ENCODE data around the gene RPLP1.

RPLP1 gene

GRCh38 chr15:69439623-69440022, 13.0 kb upstream of the RPLP1 start:
- peaks cover 92 to 94% of the 10 kb centered on the region in 2 experiments for H3K36me3 ChIP-seq (ENCODE audit: control insufficient read depth in 2 of 2, insufficient read depth in 1 of 2, low read length in 2 of 2)

GRCh38 chr15:69443032-69443611, 9.5 kb upstream of the RPLP1 start:
- peaks cover 93 to 98% of the 10 kb centered on the region in 2 experiments for H3K36me3 ChIP-seq (ENCODE audit: control insufficient read depth in 2 of 2, insufficient read depth in 1 of 2, low read length in 2 of 2)

More at GRCh38 chr15:69439623-69440022, 13.0 kb upstream of the RPLP1 start:
- ChIA-PET CTCF (interaction anchor here (0.5 to 2.2 kb wide), 2 partner anchors 12 to 867 kb away, joined by 3 to 7 read pairs; partner anchors contain the start of gene RPLP1), POLR2A (interaction anchor here (1.4 to 1.9 kb wide), 2 partner anchors 12 to 25 kb away, joined by 3 to 8 read pairs; partner anchors contain the start of gene RPLP1)
- no peak for TF ChIP-seq ZNF140 (tag by site-specific recombination; IDR thresholded peaks at IDR 0.05)
- no peak for TF ChIP-seq KLF8 (tag by site-specific recombination; IDR thresholded peaks at IDR 0.05)
- no peak for TF ChIP-seq EGR2 (tag by site-specific recombination; IDR thresholded peaks at IDR 0.05; ENCODE audit: low read depth)
- no peak for TF ChIP-seq ZNF169 (tag by site-specific recombination; IDR thresholded peaks at IDR 0.05)
- no peak for TF ChIP-seq GLIS2 (tag by site-specific recombination; IDR thresholded peaks at IDR 0.05)
- no peak for TF ChIP-seq ZNF830 (tag by site-specific recombination; IDR thresholded peaks at IDR 0.05; ENCODE audit: low read depth)
- no peak for TF ChIP-seq HOXA7 (CRISPR knock-in tag; IDR thresholded peaks at IDR 0.05; ENCODE audit: borderline replicate concordance)
- TF ChIP-seq PATZ1 (tag by site-specific recombination; IDR thresholded peaks at IDR 0.05) = no peak
- no peak for TF ChIP-seq ZNF341 (tag by site-specific recombination; IDR thresholded peaks at IDR 0.05; ENCODE audit: low read depth)
- Histone ChIP-seq H3K9me3 (ENCODE audit: control insufficient read depth, insufficient read depth, low read depth, low read length) (no peaks in the 10 kb centered on the region), H3K4me3 (ENCODE audit: low read depth, low read length) (no peak overlapping the region), H3K27ac (ENCODE audit: extremely low read depth, low read depth, low read length) (no peak overlapping the region), H3K4me1 (ENCODE audit: control insufficient read depth, insufficient read depth, low read length) (no peaks in the 10 kb centered on the region)

GRCh38 chr15:69444686-69445085, 7.9 kb upstream of the RPLP1 start:
- no peak overlapping the region for H3K27ac ChIP-seq (ENCODE audit: extremely low read depth, low read depth, low read length)
- peaks cover 87 to 98% of the 10 kb centered on the region in 2 experiments for H3K36me3 ChIP-seq (ENCODE audit: control insufficient read depth in 2 of 2, insufficient read depth in 1 of 2, low read length in 2 of 2)
- no peaks in the 10 kb centered on the region for H3K4me1 ChIP-seq (ENCODE audit: control insufficient read depth, insufficient read depth, low read length)
- no peaks in the 10 kb centered on the region for H3K9me3 ChIP-seq (ENCODE audit: control insufficient read depth, insufficient read depth, low read depth, low read length)
- POLR2A ChIA-PET = interaction anchor here (2.0 kb wide), 1 partner anchor 30 kb away, joined by 8 read pairs; the partner anchor contains the start of gene KIF23
- H3K4me3 ChIP-seq (ENCODE audit: low read depth, low read length) = no peak overlapping the region
- CTCF ChIA-PET = interaction anchor here (1.8 kb wide), 1 partner anchor 18 kb away, joined by 8 read pairs; no protein-coding TSS in a partner anchor
- TF ChIP-seq ZNF366 (tag by site-specific recombination; conservative IDR thresholded peaks at IDR 0.05) (no peak), ZFP37 (tag by site-specific recombination; IDR thresholded peaks at IDR 0.05) (no peak), GLIS1 (tag by site-specific recombination; IDR thresholded peaks at IDR 0.05) (no peak), YY2 (tag by site-specific recombination; IDR thresholded peaks at IDR 0.05) (no peak), FEZF1 (tag by site-specific recombination; IDR thresholded peaks at IDR 0.05) (no peak), PATZ1 (tag by site-specific recombination; IDR thresholded peaks at IDR 0.05) (no peak), ZNF133 (tag by site-specific recombination; IDR thresholded peaks at IDR 0.05) (no peak), ZNF112 (tag by site-specific recombination; IDR thresholded peaks at IDR 0.05) (no peak), ZNF449 (tag by site-specific recombination; IDR thresholded peaks at IDR 0.05) (no peak), INSM2 (tag by site-specific recombination; IDR thresholded peaks at IDR 0.05) (no peak)

More at GRCh38 chr15:69443032-69443611, 9.5 kb upstream of the RPLP1 start:
- Histone ChIP-seq H3K4me3 (ENCODE audit: low read depth, low read length) (no peak overlapping the region), H3K9me3 (ENCODE audit: control insufficient read depth, insufficient read depth, low read depth, low read length) (no peaks in the 10 kb centered on the region), H3K27ac (ENCODE audit: extremely low read depth, low read depth, low read length) (no peak overlapping the region), H3K4me1 (ENCODE audit: control insufficient read depth, insufficient read depth, low read length) (no peaks in the 10 kb centered on the region)
- ChIA-PET CTCF (interaction anchor here (1.1 kb wide), 1 partner anchor 11 kb away, joined by 3 read pairs; no protein-coding TSS in a partner anchor), POLR2A (interaction anchor here (0.6 to 1.0 kb wide), 3 partner anchors 9 to 95 kb away, joined by 3 to 4 read pairs (median 4); partner anchors contain the start of gene RPLP1)
- TF ChIP-seq ZNF121 (tag by site-specific recombination; IDR thresholded peaks at IDR 0.05) (no peak), MYNN (tag by site-specific recombination; IDR thresholded peaks at IDR 0.05; ENCODE audit: borderline replicate concordance) (no peak), ZNF169 (tag by site-specific recombination; IDR thresholded peaks at IDR 0.05) (no peak), ZBTB7A (tag by site-specific recombination; IDR thresholded peaks at IDR 0.05; ENCODE audit: low read depth) (no peak), ZNF362 (tag by site-specific recombination; IDR thresholded peaks at IDR 0.05) (peak; percentile 81; the same call in 1 of the 2 replicates), ZNF626 (tag by site-specific recombination; IDR thresholded peaks at IDR 0.05) (no peak)

Measured in HEK293 (cell line).